ENCODE data around the gene NPDC1.

GRCh38 chr9:137056739-137057415 lies 10.9 kb upstream of the NPDC1 start:
- TF ChIP-seq, protein P1, sequence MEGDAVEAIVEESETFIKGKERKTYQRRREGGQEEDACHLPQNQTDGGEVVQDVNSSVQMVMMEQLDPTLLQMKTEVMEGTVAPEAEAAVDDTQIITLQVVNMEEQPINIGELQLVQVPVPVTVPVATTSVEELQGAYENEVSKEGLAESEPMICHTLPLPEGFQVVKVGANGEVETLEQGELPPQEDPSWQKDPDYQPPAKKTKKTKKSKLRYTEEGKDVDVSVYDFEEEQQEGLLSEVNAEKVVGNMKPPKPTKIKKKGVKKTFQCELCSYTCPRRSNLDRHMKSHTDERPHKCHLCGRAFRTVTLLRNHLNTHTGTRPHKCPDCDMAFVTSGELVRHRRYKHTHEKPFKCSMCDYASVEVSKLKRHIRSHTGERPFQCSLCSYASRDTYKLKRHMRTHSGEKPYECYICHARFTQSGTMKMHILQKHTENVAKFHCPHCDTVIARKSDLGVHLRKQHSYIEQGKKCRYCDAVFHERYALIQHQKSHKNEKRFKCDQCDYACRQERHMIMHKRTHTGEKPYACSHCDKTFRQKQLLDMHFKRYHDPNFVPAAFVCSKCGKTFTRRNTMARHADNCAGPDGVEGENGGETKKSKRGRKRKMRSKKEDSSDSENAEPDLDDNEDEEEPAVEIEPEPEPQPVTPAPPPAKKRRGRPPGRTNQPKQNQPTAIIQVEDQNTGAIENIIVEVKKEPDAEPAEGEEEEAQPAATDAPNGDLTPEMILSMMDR (IDR thresholded peaks at IDR 0.05), result no peak
- no peak for TF ChIP-seq POLR2AphosphoS5 (IDR thresholded peaks at IDR 0.05)

Measured in sigmoid colon (tissue), 4 donors.